H1 (cell line): ENCODE measurements around the gene CTNNA3. TPM values are rescaled to one million over a fixed set of nuclear protein-coding genes. Genes with fewer than 3 reads are reported as not detected.

Experiments used
- BCL11A ChIP-seq, 2 experiments: IDR thresholded peaks; one replicate each; pipeline ENCODE4 v1.6.1; 2011; ENCODE audit warnings: low read depth in 2 of 2, low read length in 2 of 2, mild to moderate bottlenecking in 2 of 2
- ZNF274 ChIP-seq: IDR thresholded peaks from 2 replicates; pipeline ENCODE4 v1.7.0; 2012; ENCODE audit warnings: low read length, borderline replicate concordance; ENCODE audit errors: extremely low read depth
- polyA plus RNA-seq, 7 experiments: library from polyadenylated mRNA; depleted of rRNA in 3 of 7; stranded (reverse) in 5 of 7; unstranded in 2 of 7; fragments of >200 nt in 5 of 7; fragments of 200-250 nt in 2 of 7; gene quantifications; 1 replicate in 5 of 7; 2 replicates in 1 of 7; 4 replicates in 1 of 7; pipeline versions ENCODE4 v1.2.1 to v1.2.3, GENCODE V29; 2011 to 2013; ENCODE audit warnings: missing spikeins in 2 of 7, mixed read lengths in 2 of 7
- total RNA-seq: library from RNA; stranded (reverse); fragmentation: NEBNext Ultra II Directional; extraction: Animal tissue kit (Norgen Biotek cat#: 25700); gene quantifications from 2 replicates; pipeline ENCODE4 v1.2.1, GENCODE V29; 2021
- TF ChIP-seq, protein P1 (sequence below), 3 experiments: IDR thresholded peaks; 1 replicate in 2 of 3; 2 replicates in 1 of 3; pipeline versions ENCODE4 v1.5.1 to v1.6.1; 2011; ENCODE audit warnings: low read length in 3 of 3, mild to moderate bottlenecking in 3 of 3, inconsistent platforms in 2 of 3, low read depth in 1 of 3, moderate library complexity in 1 of 3; ENCODE audit not compliant: insufficient read depth in 1 of 3; ENCODE audit errors: control extremely low read depth in 1 of 3

The CTNNA3 gene
- total and polyA plus RNA-seq, 2 of the 8 experiments (the other 6 are each of a cell fraction or from before 2014, with no cell fraction given): 1.3 to 1.5 TPM

GRCh38 chr10:67539312-67539711 lies 156.7 kb downstream of the CTNNA3 start (continued):
- TF ChIP-seq ZNF274 (no peak), BCL11A (IDR thresholded peaks at IDR 0.05; ENCODE audit: low read depth in 2 of 2, low read length in 2 of 2) (no peak)
- TF ChIP-seq, protein P1, sequence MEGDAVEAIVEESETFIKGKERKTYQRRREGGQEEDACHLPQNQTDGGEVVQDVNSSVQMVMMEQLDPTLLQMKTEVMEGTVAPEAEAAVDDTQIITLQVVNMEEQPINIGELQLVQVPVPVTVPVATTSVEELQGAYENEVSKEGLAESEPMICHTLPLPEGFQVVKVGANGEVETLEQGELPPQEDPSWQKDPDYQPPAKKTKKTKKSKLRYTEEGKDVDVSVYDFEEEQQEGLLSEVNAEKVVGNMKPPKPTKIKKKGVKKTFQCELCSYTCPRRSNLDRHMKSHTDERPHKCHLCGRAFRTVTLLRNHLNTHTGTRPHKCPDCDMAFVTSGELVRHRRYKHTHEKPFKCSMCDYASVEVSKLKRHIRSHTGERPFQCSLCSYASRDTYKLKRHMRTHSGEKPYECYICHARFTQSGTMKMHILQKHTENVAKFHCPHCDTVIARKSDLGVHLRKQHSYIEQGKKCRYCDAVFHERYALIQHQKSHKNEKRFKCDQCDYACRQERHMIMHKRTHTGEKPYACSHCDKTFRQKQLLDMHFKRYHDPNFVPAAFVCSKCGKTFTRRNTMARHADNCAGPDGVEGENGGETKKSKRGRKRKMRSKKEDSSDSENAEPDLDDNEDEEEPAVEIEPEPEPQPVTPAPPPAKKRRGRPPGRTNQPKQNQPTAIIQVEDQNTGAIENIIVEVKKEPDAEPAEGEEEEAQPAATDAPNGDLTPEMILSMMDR (IDR thresholded peaks at IDR 0.05; ENCODE audit: control extremely low read depth in 1 of 3, insufficient read depth in 1 of 3, low read depth in 1 of 3, low read length in 3 of 3): no peak
